ENCODE measurements around the gene SLC5A2. TPM values are rescaled to one million over a fixed set of nuclear protein-coding genes. Genes with fewer than 3 reads are reported as not detected.

The SLC5A2 gene
- total RNA-seq, 4 donors from 2014 or later: 1.1 to 1.4 TPM; not detected in 2

DNA sequence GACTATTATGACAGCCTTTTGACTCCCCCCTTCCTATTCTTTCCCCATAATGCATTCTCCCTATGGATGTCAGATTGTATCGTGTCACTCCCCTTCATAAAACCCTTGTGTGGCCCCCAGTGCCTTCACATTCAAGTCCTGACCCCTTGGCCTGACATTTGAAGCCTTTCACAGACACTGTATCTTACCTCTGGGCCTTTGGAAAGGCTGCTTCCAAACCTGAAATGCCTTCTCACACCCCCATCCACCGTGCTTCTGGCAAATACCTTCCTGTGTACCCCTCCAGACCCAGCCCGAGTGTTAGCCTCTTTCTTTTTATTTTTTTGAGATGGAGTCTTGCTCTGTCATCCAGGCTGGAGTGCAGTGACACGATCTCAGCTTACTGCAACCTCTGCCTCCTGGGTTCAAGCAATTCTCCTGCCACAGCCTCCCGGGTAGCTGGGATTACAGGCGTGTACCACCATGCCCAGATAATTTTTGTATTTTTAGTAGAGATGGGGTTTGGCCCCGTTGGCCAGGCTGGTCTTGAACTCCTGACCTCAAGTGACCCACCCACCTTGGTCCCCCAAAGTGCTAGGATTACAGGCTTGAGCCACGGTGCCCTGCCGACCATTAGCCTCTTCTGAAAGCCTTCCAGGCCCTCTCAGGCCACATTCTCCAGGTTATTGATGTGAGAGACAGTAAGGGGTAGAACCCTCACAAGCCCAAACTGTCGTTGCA, 21.6 kb upstream of the SLC5A2 start:
- Histone ChIP-seq H3K36me3 (peaks cover 43% of the 10 kb centered on the region), H3K4me1 (peaks cover 35% of the 10 kb centered on the region), H3K9me3 (no peaks in the 10 kb centered on the region), H3K27me3 (no peaks in the 10 kb centered on the region), H3K27ac (no peak overlapping the region), H3K4me3 (no peak overlapping the region)
- DNase-seq (ENCODE audit: low spot score in 2 of 2): peak in 1 of 2 donors; percentile 60
- WGBS: 85% methylated on average over 9 of the region's 10 CpGs
- no peak for TF ChIP-seq POLR2A (IDR thresholded peaks at IDR 0.05)
- TF ChIP-seq, protein P1, sequence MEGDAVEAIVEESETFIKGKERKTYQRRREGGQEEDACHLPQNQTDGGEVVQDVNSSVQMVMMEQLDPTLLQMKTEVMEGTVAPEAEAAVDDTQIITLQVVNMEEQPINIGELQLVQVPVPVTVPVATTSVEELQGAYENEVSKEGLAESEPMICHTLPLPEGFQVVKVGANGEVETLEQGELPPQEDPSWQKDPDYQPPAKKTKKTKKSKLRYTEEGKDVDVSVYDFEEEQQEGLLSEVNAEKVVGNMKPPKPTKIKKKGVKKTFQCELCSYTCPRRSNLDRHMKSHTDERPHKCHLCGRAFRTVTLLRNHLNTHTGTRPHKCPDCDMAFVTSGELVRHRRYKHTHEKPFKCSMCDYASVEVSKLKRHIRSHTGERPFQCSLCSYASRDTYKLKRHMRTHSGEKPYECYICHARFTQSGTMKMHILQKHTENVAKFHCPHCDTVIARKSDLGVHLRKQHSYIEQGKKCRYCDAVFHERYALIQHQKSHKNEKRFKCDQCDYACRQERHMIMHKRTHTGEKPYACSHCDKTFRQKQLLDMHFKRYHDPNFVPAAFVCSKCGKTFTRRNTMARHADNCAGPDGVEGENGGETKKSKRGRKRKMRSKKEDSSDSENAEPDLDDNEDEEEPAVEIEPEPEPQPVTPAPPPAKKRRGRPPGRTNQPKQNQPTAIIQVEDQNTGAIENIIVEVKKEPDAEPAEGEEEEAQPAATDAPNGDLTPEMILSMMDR (IDR thresholded peaks at IDR 0.05): no peak
- no peak for TF ChIP-seq EP300 (IDR thresholded peaks at IDR 0.05)
- TF ChIP-seq POLR2AphosphoS5 (IDR thresholded peaks at IDR 0.05): no peak

DNA sequence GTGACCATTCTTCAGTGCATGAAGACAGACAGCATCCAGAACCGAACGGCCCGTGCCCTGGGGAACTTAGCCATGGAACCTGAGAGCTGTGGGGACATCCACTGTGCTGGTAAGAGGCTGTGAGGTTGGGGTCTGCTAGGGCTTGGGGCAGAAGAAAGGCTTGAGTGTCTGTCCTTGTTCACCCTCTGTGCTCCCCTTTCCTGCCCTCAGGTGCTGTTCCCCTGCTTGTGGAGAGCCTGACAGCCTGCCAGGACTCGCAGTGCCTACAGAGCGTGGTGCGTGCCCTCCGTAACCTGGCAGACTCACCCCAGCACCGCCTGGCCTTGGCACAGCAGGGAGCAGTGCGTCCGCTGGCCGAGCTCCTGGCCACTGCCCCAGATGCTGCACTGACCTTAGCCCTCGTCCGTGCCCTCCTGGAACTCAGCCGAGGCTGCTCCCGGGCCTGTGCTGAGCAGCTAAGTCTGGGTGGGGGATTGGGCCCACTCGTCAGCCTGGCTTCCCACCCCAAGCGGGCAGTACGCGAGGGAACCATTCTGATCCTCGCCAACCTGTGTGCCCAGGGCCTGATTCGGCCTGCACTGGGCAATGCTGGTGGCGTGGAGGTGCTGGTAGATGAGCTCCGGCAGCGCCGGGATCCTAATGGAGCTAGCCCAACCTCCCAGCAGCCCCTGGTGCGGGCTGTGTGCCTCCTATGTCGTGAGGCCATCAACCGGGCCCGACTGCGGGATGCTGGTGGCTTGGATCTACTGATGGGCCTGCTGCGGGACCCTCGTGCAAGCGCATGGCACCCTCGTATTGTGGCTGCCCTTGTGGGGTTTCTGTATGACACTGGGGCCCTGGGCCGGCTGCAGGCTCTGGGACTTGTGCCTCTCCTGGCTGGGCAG, 20.8 kb upstream of the SLC5A2 start:
- Histone ChIP-seq H3K27ac (no peak overlapping the region), H3K36me3 (peaks cover 49% of the 10 kb centered on the region), H3K4me1 (peaks cover 27% of the 10 kb centered on the region), H3K9me3 (no peaks in the 10 kb centered on the region), H3K4me3 (no peak overlapping the region), H3K27me3 (no peaks in the 10 kb centered on the region)
- 88% methylated on average over 10 of the region's 35 CpGs for WGBS
- TF ChIP-seq POLR2A (IDR thresholded peaks at IDR 0.05): no peak
- TF ChIP-seq POLR2AphosphoS5 (IDR thresholded peaks at IDR 0.05): no peak
- peak in 1 of 2 donors; percentile 67 for DNase-seq (ENCODE audit: low spot score in 2 of 2)

DNA sequence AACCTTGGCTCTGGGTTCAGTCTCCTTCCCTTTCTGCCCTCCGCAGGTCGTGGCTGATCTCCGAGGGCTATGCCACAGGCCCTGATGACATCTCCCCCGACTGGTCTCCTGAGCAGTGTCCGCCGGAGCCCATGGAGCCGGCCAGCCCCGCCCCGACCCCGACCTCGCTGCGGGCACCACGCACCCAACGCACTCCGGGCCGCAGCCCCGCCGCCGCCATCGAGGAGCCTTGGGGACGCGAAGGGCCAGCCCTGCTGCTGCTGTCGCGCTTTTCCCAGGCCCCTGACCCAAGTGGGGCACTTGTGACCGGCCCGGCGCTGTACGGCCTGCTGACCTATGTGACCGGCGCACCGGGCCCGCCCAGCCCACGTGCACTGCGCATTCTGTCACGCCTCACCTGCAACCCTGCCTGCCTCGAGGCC, 18.6 kb upstream of the SLC5A2 start:
- H3K9me3 ChIP-seq: no peaks in the 10 kb centered on the region
- H3K27ac ChIP-seq: no peak overlapping the region
- WGBS: 97% methylated on average over 27 of the region's 36 CpGs
- TF ChIP-seq EP300 (IDR thresholded peaks at IDR 0.05) (no peak), POLR2AphosphoS5 (IDR thresholded peaks at IDR 0.05) (no peak), POLR2A (IDR thresholded peaks at IDR 0.05) (no peak)
- TF ChIP-seq, protein P1 (IDR thresholded peaks at IDR 0.05): no peak
- peaks cover 49% of the 10 kb centered on the region for H3K36me3 ChIP-seq
- no peaks in the 10 kb centered on the region for H3K27me3 ChIP-seq
- DNase-seq (ENCODE audit: low spot score in 2 of 2): no peak
- H3K4me3 ChIP-seq: no peak overlapping the region
- peaks cover 16% of the 10 kb centered on the region for H3K4me1 ChIP-seq

- H3K4me3 ChIP-seq: no peak overlapping the region
- TF ChIP-seq EP300 (IDR thresholded peaks at IDR 0.05) (no peak), POLR2AphosphoS5 (IDR thresholded peaks at IDR 0.05) (no peak), POLR2A (IDR thresholded peaks at IDR 0.05) (no peak)
- TF ChIP-seq, protein P1 (IDR thresholded peaks at IDR 0.05): no peak
- no peaks in the 10 kb centered on the region for H3K27me3 ChIP-seq
- no peaks in the 10 kb centered on the region for H3K9me3 ChIP-seq
- H3K27ac ChIP-seq: no peak overlapping the region
- WGBS: 96% methylated on average over 10 of the region's 17 CpGs
- peaks cover 49% of the 10 kb centered on the region for H3K36me3 ChIP-seq
- peaks cover 16% of the 10 kb centered on the region for H3K4me1 ChIP-seq
- no peak for DNase-seq (ENCODE audit: low spot score in 2 of 2)
Measured at GRCh38 chr16:31464781-31465260, 18.1 kb upstream of the SLC5A2 start.

DNA sequence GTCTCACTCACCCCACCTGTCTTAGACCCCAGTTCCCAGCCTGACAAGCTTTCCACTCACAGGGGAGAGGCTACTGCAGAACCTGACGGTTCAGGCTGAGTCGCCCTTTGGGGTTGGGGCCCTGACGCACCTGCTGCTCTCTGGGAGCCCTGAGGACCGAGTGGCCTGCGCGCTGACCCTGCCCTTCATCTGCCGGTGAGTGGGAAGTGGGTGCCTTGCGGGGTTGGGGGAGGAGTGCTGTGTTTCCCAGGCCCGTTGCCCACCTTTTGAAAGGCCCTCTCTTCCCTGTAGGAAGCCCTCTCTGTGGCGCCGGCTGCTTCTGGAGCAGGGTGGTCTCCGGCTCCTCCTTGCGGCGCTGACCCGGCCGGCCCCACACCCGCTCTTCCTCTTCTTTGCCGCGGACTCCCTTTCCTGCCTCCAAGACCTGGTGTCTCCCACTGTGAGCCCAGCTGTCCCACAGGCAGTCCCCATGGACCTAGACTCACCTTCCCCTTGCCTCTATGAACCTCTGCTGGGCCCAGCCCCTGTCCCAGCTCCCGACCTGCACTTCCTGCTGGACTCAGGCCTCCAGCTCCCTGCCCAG, 17.0 kb upstream of the SLC5A2 start:
- H3K36me3 ChIP-seq: peaks cover 49% of the 10 kb centered on the region

More for the DNA sequence above, 17.0 kb upstream of the SLC5A2 start:
- Histone ChIP-seq H3K4me3 (no peak overlapping the region), H3K27me3 (no peaks in the 10 kb centered on the region), H3K4me1 (peaks cover 8% of the 10 kb centered on the region), H3K27ac (no peak overlapping the region), H3K9me3 (no peaks in the 10 kb centered on the region)
- WGBS: 88% methylated on average over 20 of the region's 20 CpGs
- no peak for DNase-seq (ENCODE audit: low spot score in 2 of 2)
- TF ChIP-seq, protein P1 (IDR thresholded peaks at IDR 0.05): no peak
- TF ChIP-seq EP300 (IDR thresholded peaks at IDR 0.05) (no peak), POLR2AphosphoS5 (IDR thresholded peaks at IDR 0.05) (no peak), POLR2A (IDR thresholded peaks at IDR 0.05) (no peak)
